ENCODE measurements around the gene PLA1A.

PLA1A gene

GRCh38 chr3:119630128-119630879 is 32.6 kb downstream of the PLA1A start:
- DNase-seq: no peak
- in situ Hi-C loops (cut with MboI; ENCODE audit: low pct_unique_long_range_greater_than_20kb, low sequenced_read_pairs): no loop called here

GRCh38 chr3:119630880-119631329 is 33.2 kb downstream of the PLA1A start:
- no peak for DNase-seq
- in situ Hi-C loops (cut with MboI; ENCODE audit: low pct_unique_long_range_greater_than_20kb, low sequenced_read_pairs): no loop called here

- in situ Hi-C loops (cut with MboI; ENCODE audit: low pct_unique_long_range_greater_than_20kb, low sequenced_read_pairs): no loop called here
- DNase-seq: no peak
Observed at GRCh38 chr3:119631516-119631915, 33.8 kb downstream of the PLA1A start.

GRCh38 chr3:119632216-119632615 is 34.5 kb downstream of the PLA1A start:
- in situ Hi-C loops (cut with MboI; ENCODE audit: low pct_unique_long_range_greater_than_20kb, low sequenced_read_pairs): no loop called here

GRCh38 chr3:119632829-119633228 is 35.1 kb downstream of the PLA1A start:
- DNase-seq: no peak
- in situ Hi-C loops (cut with MboI; ENCODE audit: low pct_unique_long_range_greater_than_20kb, low sequenced_read_pairs): no loop called here

More at GRCh38 chr3:119632216-119632615, 34.5 kb downstream of the PLA1A start:
- DNase-seq: no peak

- no peak for DNase-seq
- in situ Hi-C loops (cut with MboI; ENCODE audit: low pct_unique_long_range_greater_than_20kb, low sequenced_read_pairs): no loop called here
Observed at GRCh38 chr3:119635719-119636118, 38.0 kb downstream of the PLA1A start.

GRCh38 chr3:119636249-119636648 is 38.6 kb downstream of the PLA1A start:
- no peak for DNase-seq

GRCh38 chr3:119636891-119637611 is 39.4 kb downstream of the PLA1A start:
- in situ Hi-C loops (cut with MboI; ENCODE audit: low pct_unique_long_range_greater_than_20kb, low sequenced_read_pairs): no loop called here
- DNase-seq: no peak

More at GRCh38 chr3:119636249-119636648, 38.6 kb downstream of the PLA1A start:
- in situ Hi-C loops (cut with MboI; ENCODE audit: low pct_unique_long_range_greater_than_20kb, low sequenced_read_pairs): no loop called here

- DNase-seq: peak; percentile 82
- in situ Hi-C loops (cut with MboI; ENCODE audit: low pct_unique_long_range_greater_than_20kb, low sequenced_read_pairs): no loop called here
Observed at GRCh38 chr3:119637679-119638477, 40.2 kb downstream of the PLA1A start.

- in situ Hi-C loops (cut with MboI; ENCODE audit: low pct_unique_long_range_greater_than_20kb, low sequenced_read_pairs): no loop called here
- DNase-seq: no peak
Observed at GRCh38 chr3:119639494-119640350, 42.0 kb downstream of the PLA1A start.

GRCh38 chr3:119641416-119641815 is 43.7 kb downstream of the PLA1A start:
- DNase-seq: no peak
- in situ Hi-C loops (cut with MboI; ENCODE audit: low pct_unique_long_range_greater_than_20kb, low sequenced_read_pairs): no loop called here

GRCh38 chr3:119642746-119643473 is 45.2 kb downstream of the PLA1A start:
- DNase-seq: no peak
- in situ Hi-C loops (cut with MboI; ENCODE audit: low pct_unique_long_range_greater_than_20kb, low sequenced_read_pairs): no loop called here

GRCh38 chr3:119643528-119643927 is 45.8 kb downstream of the PLA1A start:
- no peak for DNase-seq
- in situ Hi-C loops (cut with MboI; ENCODE audit: low pct_unique_long_range_greater_than_20kb, low sequenced_read_pairs): no loop called here

- in situ Hi-C loops (cut with MboI; ENCODE audit: low pct_unique_long_range_greater_than_20kb, low sequenced_read_pairs): no loop called here
- DNase-seq: no peak
Observed at GRCh38 chr3:119644481-119644880, 46.8 kb downstream of the PLA1A start.

GRCh38 chr3:119645813-119646212 is 48.1 kb downstream of the PLA1A start:
- DNase-seq: no peak
- in situ Hi-C loops (cut with MboI; ENCODE audit: low pct_unique_long_range_greater_than_20kb, low sequenced_read_pairs): no loop called here

GRCh38 chr3:119647171-119647570 is 49.5 kb downstream of the PLA1A start:
- in situ Hi-C loops (cut with MboI; ENCODE audit: low pct_unique_long_range_greater_than_20kb, low sequenced_read_pairs): no loop called here
- DNase-seq: no peak

- in situ Hi-C loops (cut with MboI; ENCODE audit: low pct_unique_long_range_greater_than_20kb, low sequenced_read_pairs): no loop called here
- DNase-seq: no peak
Observed at GRCh38 chr3:119647843-119648575, 50.3 kb downstream of the PLA1A start.

GRCh38 chr3:119649761-119650160 is 52.1 kb downstream of the PLA1A start:
- in situ Hi-C loops (cut with MboI; ENCODE audit: low pct_unique_long_range_greater_than_20kb, low sequenced_read_pairs): no loop called here
- no peak for DNase-seq
